H9 (cell line): ENCODE results near the gene B3GALT5. TPM values are rescaled to one million over a fixed set of nuclear protein-coding genes. Genes with fewer than 3 reads are reported as not detected.

Source experiments
- DNase-seq: peaks from one replicate; pipeline ENCODE4 v3.0.0-alpha.2; 2017
- H2AFZ ChIP-seq: one replicate; pipeline ENCODE4 v1.6.1; 2013; ENCODE audit warnings: mild to moderate bottlenecking, low read length, control low read depth, moderate library complexity
- H2AK5ac ChIP-seq: 2 replicates; pipeline ENCODE4 v1.6.1; 2013; ENCODE audit warnings: low read length, control low read depth, mixed read lengths; ENCODE audit not compliant: insufficient read length
- H2BK120ac ChIP-seq: one replicate; pipeline ENCODE4 v1.6.1; 2013; ENCODE audit warnings: low read depth, mild to moderate bottlenecking, low read length, control low read depth, inconsistent platforms; ENCODE audit not compliant: poor library complexity, severe bottlenecking
- H2BK12ac ChIP-seq: 2 replicates; pipeline ENCODE4 v1.6.1; 2013; ENCODE audit warnings: low read length, control low read depth, mixed read lengths, low read depth; ENCODE audit not compliant: insufficient read length
- H2BK15ac ChIP-seq: 2 replicates; pipeline ENCODE4 v1.6.1; 2013; ENCODE audit warnings: low read depth, low read length, control low read depth
- H2BK20ac ChIP-seq: one replicate; pipeline ENCODE4 v1.6.1; 2013; ENCODE audit warnings: low read depth, mild to moderate bottlenecking, low read length, control low read depth, inconsistent platforms; ENCODE audit not compliant: poor library complexity, severe bottlenecking
- H2BK5ac ChIP-seq: 2 replicates; pipeline ENCODE4 v1.6.1; 2013; ENCODE audit warnings: low read length, control low read depth, mixed read lengths; ENCODE audit not compliant: insufficient read length
- H3K14ac ChIP-seq: 2 replicates; pipeline ENCODE4 v1.6.1; 2013; ENCODE audit warnings: low read length, control low read depth; ENCODE audit not compliant: insufficient read depth
- H3K18ac ChIP-seq: 2 replicates; pipeline ENCODE4 v1.6.1; 2013; ENCODE audit warnings: low read depth, mild to moderate bottlenecking, mixed read lengths, low read length, control low read depth; ENCODE audit not compliant: insufficient read length
- H3K23ac ChIP-seq: 2 replicates; pipeline ENCODE4 v1.6.1; 2013; ENCODE audit warnings: low read length, control low read depth, mixed read lengths, low read depth; ENCODE audit not compliant: insufficient read length
- H3K23me2 ChIP-seq: 2 replicates; pipeline ENCODE4 v1.6.1; 2013; ENCODE audit warnings: low read depth, mild to moderate bottlenecking, mixed read lengths, low read length, control low read depth; ENCODE audit not compliant: insufficient read length, poor library complexity, severe bottlenecking
- H3K27ac ChIP-seq: 2 replicates; pipeline ENCODE4 v1.5.1; 2013; ENCODE audit warnings: low read length, control low read depth, mixed read lengths, low read depth; ENCODE audit not compliant: insufficient read length
- H3K27me3 ChIP-seq: 2 replicates; pipeline ENCODE4 v1.6.1; 2013; ENCODE audit warnings: low read length, control low read depth, inconsistent platforms; ENCODE audit not compliant: insufficient read depth
- H3K4ac ChIP-seq: 2 replicates; pipeline ENCODE4 v1.6.1; 2013; ENCODE audit warnings: low read depth, mild to moderate bottlenecking, control low read depth, inconsistent platforms, low read length, moderate library complexity
- H3K4me1 ChIP-seq: 2 replicates; pipeline ENCODE4 v1.6.1; 2013; ENCODE audit warnings: low read length, control low read depth, inconsistent platforms; ENCODE audit not compliant: insufficient read depth
- H3K4me2 ChIP-seq: 2 replicates; pipeline ENCODE4 v1.6.1; 2013; ENCODE audit warnings: low read length, control low read depth, mixed read lengths; ENCODE audit not compliant: insufficient read length, insufficient read depth
- H3K56ac ChIP-seq: 2 replicates; pipeline ENCODE4 v1.6.1; 2013; ENCODE audit warnings: low read depth, mild to moderate bottlenecking, mixed read lengths, low read length, control low read depth; ENCODE audit not compliant: insufficient read length
- H3K79me1 ChIP-seq: 2 replicates; pipeline ENCODE4 v1.6.1; 2013; ENCODE audit warnings: low read depth, mild to moderate bottlenecking, moderate library complexity, low read length, control low read depth, inconsistent platforms; ENCODE audit not compliant: insufficient read depth, poor library complexity, severe bottlenecking
- H3K79me2 ChIP-seq: 2 replicates; pipeline ENCODE4 v1.6.1; 2013; ENCODE audit warnings: low read length, control low read depth, inconsistent platforms; ENCODE audit not compliant: insufficient read depth
- H3K9ac ChIP-seq: 2 replicates; pipeline ENCODE4 v1.6.1; 2013; ENCODE audit warnings: low read length, control low read depth, mixed read lengths; ENCODE audit not compliant: insufficient read length; ENCODE audit errors: extremely low read depth
- H3K9me3 ChIP-seq: one replicate; pipeline ENCODE4 v1.6.1; 2013; ENCODE audit warnings: low read depth, low read length, inconsistent platforms; ENCODE audit not compliant: control insufficient read depth
- H3T11ph ChIP-seq: one replicate; pipeline ENCODE4 v1.6.1; 2013; ENCODE audit warnings: mild to moderate bottlenecking, low read length, control low read depth, inconsistent platforms
- H4K20me1 ChIP-seq: one replicate; pipeline ENCODE4 v1.6.1; 2013; ENCODE audit not compliant: control insufficient read depth, insufficient read length, insufficient read depth
- H4K5ac ChIP-seq: 2 replicates; pipeline ENCODE4 v1.6.1; 2013; ENCODE audit warnings: low read depth, mild to moderate bottlenecking, mixed read lengths, low read length, control low read depth; ENCODE audit not compliant: insufficient read length
- H4K8ac ChIP-seq: replicated peaks from 2 replicates; pipeline ENCODE4 v1.6.1; 2013; ENCODE audit warnings: low read length, control low read depth, mixed read lengths, low read depth; ENCODE audit not compliant: insufficient read length
- H4K91ac ChIP-seq: 2 replicates; pipeline ENCODE4 v1.6.1; 2013; ENCODE audit warnings: low read depth, mild to moderate bottlenecking, moderate library complexity, mixed read lengths, low read length, control low read depth; ENCODE audit not compliant: insufficient read length
- H3K27ac Mint-ChIP-seq, 3 experiments: 2 replicates in 2 of 3; 3 replicates in 1 of 3; pipeline ENCODE4 v1.8.0; 2020 to 2021; ENCODE audit warnings: mixed read lengths in 3 of 3, mild to moderate bottlenecking in 1 of 3, moderate library complexity in 1 of 3
- H3K27me3 Mint-ChIP-seq: 2 replicates; pipeline ENCODE4 v1.8.0; 2021; ENCODE audit warnings: low read depth, mild to moderate bottlenecking, moderate library complexity, mixed read lengths
- H3K36me3 Mint-ChIP-seq, 3 experiments: 2 replicates in 2 of 3; 3 replicates in 1 of 3; pipeline ENCODE4 v1.8.0; 2020 to 2021; ENCODE audit warnings: low read depth in 3 of 3, mixed read lengths in 3 of 3; ENCODE audit not compliant: insufficient read depth in 1 of 3
- H3K4me1 Mint-ChIP-seq, 2 experiments: 2 replicates each; pipeline ENCODE4 v1.8.0; 2020; ENCODE audit warnings: mixed read lengths in 2 of 2
- H3K4me3 Mint-ChIP-seq, 2 experiments: 2 replicates in 1 of 2; 3 replicates in 1 of 2; pipeline ENCODE4 v1.8.0; 2020 to 2021; ENCODE audit warnings: mild to moderate bottlenecking in 2 of 2, mixed read lengths in 2 of 2, moderate library complexity in 1 of 2
- H3K9me3 Mint-ChIP-seq, 2 experiments: 2 replicates in 1 of 2; 3 replicates in 1 of 2; pipeline ENCODE4 v1.8.0; 2020; ENCODE audit warnings: mild to moderate bottlenecking in 2 of 2, mixed read lengths in 2 of 2, moderate library complexity in 1 of 2
- CTCF ChIP-seq: fragments of 200-600 bp; sonication (generic); conservative IDR thresholded peaks from 3 replicates; pipeline ENCODE4 v1.8.0; 2021; ENCODE audit warnings: antibody characterized with exemption, mild to moderate bottlenecking
- WGBS: extraction: QIAGEN DNeasy Blood & Tissue Kit; methylation state at CpG from one replicate; pipeline ENCODE4 v1.1.7; 2013; ENCODE audit warnings: missing lambda C conversion rate, low lambda C conversion rate, mixed read lengths; ENCODE audit not compliant: insufficient read length; ENCODE audit errors: extremely low coverage; 5-methylcytosine and 5-hydroxymethylcytosine counted together
- long read RNA-seq: library from polyadenylated mRNA; unstranded; transcript quantifications from one replicate; pipeline ENCODE4 v2.0.0, GENCODE V29; 2020
- total RNA-seq: library from RNA; stranded (reverse); gene quantifications from 2 replicates; pipeline ENCODE4 v1.2.1, GENCODE V29; 2021

Gene B3GALT5, protein sequence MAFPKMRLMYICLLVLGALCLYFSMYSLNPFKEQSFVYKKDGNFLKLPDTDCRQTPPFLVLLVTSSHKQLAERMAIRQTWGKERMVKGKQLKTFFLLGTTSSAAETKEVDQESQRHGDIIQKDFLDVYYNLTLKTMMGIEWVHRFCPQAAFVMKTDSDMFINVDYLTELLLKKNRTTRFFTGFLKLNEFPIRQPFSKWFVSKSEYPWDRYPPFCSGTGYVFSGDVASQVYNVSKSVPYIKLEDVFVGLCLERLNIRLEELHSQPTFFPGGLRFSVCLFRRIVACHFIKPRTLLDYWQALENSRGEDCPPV
- total RNA-seq = 24.2 and 24.7 TPM in 2 replicates
- long read RNA-seq, partial matches to known transcripts = 0 of 12 reads
- long read RNA-seq, other reads (novel, unspliced or antisense) = 12 of 12 reads

- Mint-ChIP-seq H3K9me3 (peaks cover 0 to 12% of the 10 kb centered on the region in 2 experiments; a peak in 3 of 5 replicates), H3K27ac (peak within 1 kb of the TSS; percentile 87 to 96 (median 95)), H3K4me3 (peak within 1 kb of the TSS; percentile 97 to 98), H3K27me3 (no peaks in the 10 kb centered on the region), H3K36me3 (peaks cover 32 to 57% (median 45%) of the 10 kb centered on the region in 3 experiments), H3K4me1 (peaks cover 48 to 56% of the 10 kb centered on the region in 2 experiments)
- H3K4ac ChIP-seq = no peak within 1 kb of the TSS
- H3K79me1 ChIP-seq = no peaks in the 10 kb centered on the region
- no peaks in the 10 kb centered on the region for H3K27me3 ChIP-seq
- H3K56ac ChIP-seq = no peak within 1 kb of the TSS
- no peak within 1 kb of the TSS for H3T11ph ChIP-seq
- DNase-seq = peak; percentile 77
- H4K8ac ChIP-seq = no peak within 1 kb of the TSS
- no peaks in the 10 kb centered on the region for H3K9me3 ChIP-seq
- H3K79me2 ChIP-seq = peaks cover 18% of the 10 kb centered on the region
- no peak within 1 kb of the TSS for H4K91ac ChIP-seq
- no peak within 1 kb of the TSS for H3K23ac ChIP-seq
- no peak within 1 kb of the TSS for H3K18ac ChIP-seq
- peak within 1 kb of the TSS; percentile 18 for H3K14ac ChIP-seq
- no peak within 1 kb of the TSS for H4K5ac ChIP-seq
- TF ChIP-seq CTCF = peak; percentile 29; the same call in 1 of the 3 replicates
- peaks cover 7% of the 10 kb centered on the region; the same call in 1 of the 2 replicates for H3K4me1 ChIP-seq
- no peak within 1 kb of the TSS for H3K27ac ChIP-seq
- H4K20me1 ChIP-seq = no peaks in the 10 kb centered on the region
- no peak within 1 kb of the TSS for H2BK5ac ChIP-seq
- H2BK20ac ChIP-seq = no peak within 1 kb of the TSS
- WGBS = no CpG with 5 or more reads among the region's 63 CpGs
- no peak within 1 kb of the TSS for H2BK120ac ChIP-seq
- H2AK5ac ChIP-seq = no peak within 1 kb of the TSS
- peak within 1 kb of the TSS; percentile 68 for H3K9ac ChIP-seq
- H3K4me2 ChIP-seq = peak within 1 kb of the TSS; percentile 96
- no peak within 1 kb of the TSS for H2AFZ ChIP-seq
- H3K23me2 ChIP-seq = peaks cover 19% of the 10 kb centered on the region
- no peak within 1 kb of the TSS for H2BK12ac ChIP-seq
- no peak within 1 kb of the TSS for H2BK15ac ChIP-seq
Measured at GRCh38 chr21:39612233-39613040, at the start of gene B3GALT5. B3GALT5 (plus strand) TSS chr21:39612940; CDS start chr21:39660560, 47,620 bp downstream.
